HepG2 (cell line): ENCODE results near the gene TSPYL6. TPM values are rescaled to one million over a fixed set of nuclear protein-coding genes. Genes with fewer than 3 reads are reported as not detected.
A peak's percentile ranks its signal among the peaks of the same experiment; 100 is the strongest.

Source experiments
- DPF2 ChIP-seq: sonication (generic); formaldehyde crosslinking; IDR thresholded peaks from 2 replicates; pipeline ENCODE4 v1.4.0; 2020; ENCODE audit warnings: mild to moderate bottlenecking, low read depth, missing genetic modification reagents, borderline replicate concordance
- FOSL1 ChIP-seq: sonication (generic); formaldehyde crosslinking; IDR thresholded peaks from 2 replicates; pipeline ENCODE4 v1.9.0; 2021; ENCODE audit warnings: missing genetic modification reagents, borderline replicate concordance
- FOXK1 ChIP-seq: sonication (generic); formaldehyde crosslinking; IDR thresholded peaks from 2 replicates; pipeline ENCODE4 v1.4.0; 2020; ENCODE audit warnings: low read depth, missing genetic modification reagents, borderline replicate concordance
- GATA4 ChIP-seq: sonication (generic); IDR thresholded peaks from 2 replicates; pipeline ENCODE4 v1.6.1; 2016; ENCODE audit warnings: antibody characterized with exemption, low read depth, borderline replicate concordance
- HES4 ChIP-seq: sonication (generic); formaldehyde crosslinking; IDR thresholded peaks from 2 replicates; pipeline ENCODE4 v1.9.0; 2021; ENCODE audit warnings: mild to moderate bottlenecking, missing genetic modification reagents, borderline replicate concordance
- HHEX ChIP-seq: IDR thresholded peaks from 2 replicates; pipeline ENCODE4 v1.6.1; 2016; ENCODE audit warnings: control low read depth
- IKZF4 ChIP-seq: sonication (generic); formaldehyde crosslinking; IDR thresholded peaks from 2 replicates; pipeline ENCODE4 v1.5.1; 2020; ENCODE audit warnings: borderline replicate concordance, mild to moderate bottlenecking, low read depth, missing genetic modification reagents; ENCODE audit errors: not compliant biosample characterization
- IRX3 ChIP-seq: sonication (generic); formaldehyde crosslinking; IDR thresholded peaks from 2 replicates; pipeline ENCODE4 v1.8.1; 2023; ENCODE audit warnings: mild to moderate bottlenecking, low read depth, missing genetic modification reagents, borderline replicate concordance
- JUND ChIP-seq: sonication (generic); formaldehyde crosslinking; IDR thresholded peaks from 2 replicates; pipeline ENCODE4 v1.8.0; 2022; ENCODE audit warnings: mild to moderate bottlenecking, missing genetic modification reagents
- KLF12 ChIP-seq: sonication (generic); formaldehyde crosslinking; IDR thresholded peaks from 2 replicates; pipeline ENCODE4 v1.4.0; 2020; ENCODE audit warnings: missing genetic modification reagents, borderline replicate concordance
- MAFK ChIP-seq, 2 experiments: IDR thresholded peaks in 1 of 2; conservative IDR thresholded peaks in 1 of 2; 2 replicates each; pipeline ENCODE4 v1.6.1; 2011; ENCODE audit warnings: improper control_type of control experiment in 2 of 2, low read length in 2 of 2
- MAZ ChIP-seq, 2 experiments: sonication (generic) in 1 of 2; formaldehyde crosslinking in 1 of 2; IDR thresholded peaks; 2 replicates each; pipeline versions ENCODE4 v1.5.0 to v1.6.1; 2012 to 2020; ENCODE audit warnings: low read depth in 2 of 2, mild to moderate bottlenecking in 2 of 2, borderline replicate concordance in 1 of 2, improper control_type of control experiment in 1 of 2, low read length in 1 of 2, missing genetic modification reagents in 1 of 2, moderate library complexity in 1 of 2
- SMYD3 ChIP-seq: sonication (generic); formaldehyde crosslinking; IDR thresholded peaks from 2 replicates; pipeline ENCODE4 v1.8.1; 2023; ENCODE audit warnings: mild to moderate bottlenecking, missing genetic modification reagents
- TAF15 ChIP-seq: fragments of 200-400 bp; formaldehyde crosslinking; IDR thresholded peaks from one replicate; pipeline ENCODE4 v1.6.1; 2018; ENCODE audit warnings: mild to moderate bottlenecking, low read depth, low read length; ENCODE audit not compliant: poor library complexity, severe bottlenecking
- TCF7 ChIP-seq: sonication (generic); IDR thresholded peaks from 2 replicates; pipeline ENCODE4 v1.6.1; 2016; ENCODE audit warnings: antibody characterized with exemption, low read depth
- ZBTB25 ChIP-seq: IDR thresholded peaks from 2 replicates; pipeline ENCODE4 v1.6.1; 2018; ENCODE audit warnings: missing genetic modification reagents
- ZNF101 ChIP-seq: sonication (generic); formaldehyde crosslinking; IDR thresholded peaks from 2 replicates; pipeline ENCODE4 v1.4.0; 2020; ENCODE audit warnings: mild to moderate bottlenecking, low read depth, missing genetic modification reagents, borderline replicate concordance
- ZNF264 ChIP-seq: sonication (generic); formaldehyde crosslinking; IDR thresholded peaks from 2 replicates; pipeline ENCODE4 v1.4.0; 2020; ENCODE audit warnings: missing genetic modification reagents
- ZNF629 ChIP-seq: sonication (generic); formaldehyde crosslinking; conservative IDR thresholded peaks from 2 replicates; pipeline ENCODE4 v1.5.0; 2020; ENCODE audit warnings: missing genetic modification reagents
- ZNF710 ChIP-seq: sonication (generic); formaldehyde crosslinking; IDR thresholded peaks from 2 replicates; pipeline ENCODE4 v1.5.0; 2020; ENCODE audit warnings: mild to moderate bottlenecking, missing genetic modification reagents, borderline replicate concordance
- ZNF772 ChIP-seq: sonication (generic); formaldehyde crosslinking; IDR thresholded peaks from 2 replicates; pipeline ENCODE4 v1.5.0; 2020; ENCODE audit warnings: mild to moderate bottlenecking, missing genetic modification reagents
- ZNF816 ChIP-seq: sonication (generic); formaldehyde crosslinking; IDR thresholded peaks from 2 replicates; pipeline ENCODE4 v1.8.0; 2022; ENCODE audit warnings: missing genetic modification reagents, mild to moderate bottlenecking, borderline replicate concordance
- ZXDC ChIP-seq: sonication (generic); formaldehyde crosslinking; IDR thresholded peaks from 2 replicates; pipeline ENCODE4 v1.5.0; 2020; ENCODE audit warnings: mild to moderate bottlenecking, missing genetic modification reagents
- polyA plus RNA-seq, 8 experiments: library from polyadenylated mRNA; depleted of rRNA in 3 of 8; stranded (reverse) in 7 of 8; unstranded in 1 of 8; fragments of >200 nt; fragmentation: Illumina TruSeq in 4 of 8; extraction: Trizol in 4 of 8; gene quantifications; 2 replicates each; pipeline versions ENCODE4 v1.2.1 to v1.2.3, GENCODE V29; 2011 to 2016; ENCODE audit warnings: low read depth in 4 of 8, missing spikeins in 1 of 8, mixed read lengths in 1 of 8; ENCODE audit not compliant: insufficient read depth in 1 of 8
- total RNA-seq, 5 experiments: library from RNA; depleted of rRNA; stranded (reverse); fragments of >200 nt; fragmentation: Illumina TruSeq; extraction: Trizol; gene quantifications; 2 replicates each; pipeline ENCODE4 v1.2.3, GENCODE V29; 2016; ENCODE audit warnings: low read depth in 1 of 5

TSPYL6 gene
- total and polyA plus RNA-seq, 2 of the 13 experiments (the other 11 are each of a cell fraction or from before 2014, with no cell fraction given), result 0.03 TPM; not detected in 1

- no peak for TF ChIP-seq IRX3 (CRISPR knock-in tag)
- TF ChIP-seq ZNF264 (CRISPR knock-in tag), result peak; percentile 98
- peak; percentile 70; the same call in 1 of the 2 replicates for TF ChIP-seq FOXK1
- no peak for TF ChIP-seq ZNF816 (CRISPR knock-in tag)
- TF ChIP-seq ZNF101 (CRISPR knock-in tag), result no peak
- no peak for TF ChIP-seq HES4 (CRISPR knock-in tag)
- peak; percentile 41; the same call in 1 of the 2 replicates for TF ChIP-seq SMYD3 (CRISPR knock-in tag)
- peak; percentile 95 for TF ChIP-seq DPF2 (CRISPR knock-in tag)
- TF ChIP-seq TAF15, result no peak
- peak; percentile 59; the same call in 1 of the 2 replicates for TF ChIP-seq HHEX (CRISPR knock-in tag)
- TF ChIP-seq KLF12 (CRISPR knock-in tag), result no peak
- TF ChIP-seq TCF7, result peak; percentile 100
- peak; percentile 93 for TF ChIP-seq JUND (CRISPR knock-in tag)
- peak; percentile 99 for TF ChIP-seq FOSL1 (CRISPR knock-in tag)
- TF ChIP-seq MAZ (IDR thresholded peaks at IDR 0.05; ENCODE audit: borderline replicate concordance, low read depth, low read length), result no peak
- TF ChIP-seq MAZ (CRISPR knock-in tag; IDR thresholded peaks at IDR 0.05; ENCODE audit: low read depth), result no peak
- TF ChIP-seq ZNF629 (CRISPR knock-in tag), result no peak; the same call in 1 of the 2 replicates
- TF ChIP-seq MAFK (conservative IDR thresholded peaks at IDR 0.05 in 1 of 2, IDR thresholded peaks at IDR 0.05 in 1 of 2; ENCODE audit: low read length in 2 of 2), result no peak
- TF ChIP-seq ZNF710 (CRISPR knock-in tag), result peak; percentile 93; the same call in 1 of the 2 replicates
- peak; percentile 98 for TF ChIP-seq GATA4
- TF ChIP-seq ZXDC (CRISPR knock-in tag), result no peak
- TF ChIP-seq ZBTB25 (CRISPR knock-in tag), result peak; percentile 75; the same call in 1 of the 2 replicates
- no peak for TF ChIP-seq IKZF4 (CRISPR knock-in tag)
- TF ChIP-seq ZNF772 (CRISPR knock-in tag), result no peak
These were observed 22.0 kb downstream of the TSPYL6 start (continued) for GRCh38 chr2:54233832-54234649.
